ENCODE measurements around the gene ATG16L1.
"Not testable (repeated sequence)": the region's sequence is repeated elsewhere in the genome, so short reads cannot be mapped to it uniquely, and the experiment has no call there.

ATG16L1 gene

GRCh38 chr2:233297076-233297475, 45.6 kb downstream of the ATG16L1 start:
- DNase-seq = no peak

DNA sequence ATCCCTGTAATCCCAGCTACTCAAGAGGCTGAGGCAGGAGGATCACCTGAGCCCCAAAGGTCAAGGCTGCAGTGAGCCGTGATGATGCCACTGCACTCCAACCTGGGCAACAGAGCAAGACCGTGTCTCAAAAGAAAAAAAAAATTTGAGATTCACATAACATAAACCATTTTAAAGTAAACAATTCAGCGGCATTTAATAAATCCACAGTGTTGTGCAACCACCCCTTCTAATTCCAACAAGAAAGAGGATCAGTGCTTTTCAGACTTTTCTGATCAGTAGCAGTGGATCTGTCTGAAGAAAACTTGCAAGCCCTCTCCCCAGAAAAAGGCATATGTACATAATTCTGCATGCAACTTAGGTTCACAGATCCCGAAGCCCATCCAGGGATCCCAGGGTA, 48.9 kb downstream of the ATG16L1 start:
- no peak for DNase-seq

GRCh38 chr2:233301248-233301647, 49.8 kb downstream of the ATG16L1 start:
- DNase-seq = no peak

DNA sequence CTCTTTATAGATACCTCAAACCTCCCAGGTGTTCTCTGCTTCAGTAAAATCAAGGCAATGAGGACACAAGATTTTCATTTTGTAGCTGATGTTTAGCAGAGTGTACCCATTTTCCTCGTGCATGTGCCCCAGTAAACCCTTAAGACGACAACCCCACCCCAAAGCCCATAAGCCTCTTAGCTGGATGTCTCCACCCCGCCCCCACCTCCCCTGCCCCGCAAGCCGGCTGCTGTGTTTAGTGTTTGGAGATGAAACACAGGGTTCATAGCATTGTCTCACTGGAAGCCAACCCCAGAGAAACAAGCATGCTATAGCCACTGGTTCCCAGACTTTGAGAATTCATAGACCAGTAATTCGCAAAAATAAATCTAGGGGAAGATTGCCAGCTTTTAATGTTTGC, 50.3 kb downstream of the ATG16L1 start:
- DNase-seq = no peak

GRCh38 chr2:233303252-233303651, 51.8 kb downstream of the ATG16L1 start:
- DNase-seq = no peak

DNA sequence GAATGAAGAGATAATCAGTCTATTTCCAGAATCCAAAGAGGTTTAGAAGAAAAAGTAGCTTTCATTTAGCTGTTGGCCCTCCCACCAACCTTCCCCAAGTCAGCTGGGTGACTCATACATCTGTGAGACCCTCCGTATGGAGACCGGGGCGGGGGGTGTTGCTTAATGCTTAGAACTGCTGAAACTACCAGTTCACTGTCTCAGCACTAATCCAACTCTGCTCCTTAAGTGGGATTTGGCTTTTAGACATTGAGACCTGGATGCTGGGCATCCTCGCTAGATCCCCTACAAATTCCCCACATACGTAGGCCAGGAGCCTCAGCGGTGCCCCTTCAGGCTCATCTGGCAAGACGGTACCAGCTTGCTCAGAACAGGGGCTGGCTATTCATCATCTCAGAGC, 56.1 kb downstream of the ATG16L1 start, which contains the start of gene SAG:
Gene SAG, plus strand, starts transcription at position 252 of the 400 bp plus-strand sequence. CDS start 1,374 bp downstream, outside the sequence.
- no peak for DNase-seq

- DNase-seq = no peak
Measured at GRCh38 chr2:233311241-233311926, 59.9 kb downstream of the ATG16L1 start.

DNA sequence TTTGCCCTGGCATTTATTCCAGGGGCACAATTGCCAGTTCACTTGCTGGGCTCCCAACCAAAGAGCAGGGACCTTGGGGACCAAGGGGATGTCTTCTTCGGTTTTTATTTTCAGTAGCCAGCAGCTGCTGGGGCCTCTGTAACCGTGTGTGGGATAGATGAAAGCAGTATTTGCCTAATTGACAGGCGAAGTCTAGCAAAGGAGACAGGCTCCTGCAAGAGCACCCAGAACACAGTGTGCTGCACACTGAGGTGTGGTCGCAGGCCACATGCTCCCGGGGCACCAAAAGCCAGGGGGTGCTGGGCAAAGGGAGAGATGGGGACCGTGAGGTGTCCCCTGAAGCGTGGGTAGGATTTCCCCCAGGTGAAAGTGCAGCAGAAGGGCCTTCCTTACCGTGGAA, 61.4 kb downstream of the ATG16L1 start:
- DNase-seq = no peak

DNA sequence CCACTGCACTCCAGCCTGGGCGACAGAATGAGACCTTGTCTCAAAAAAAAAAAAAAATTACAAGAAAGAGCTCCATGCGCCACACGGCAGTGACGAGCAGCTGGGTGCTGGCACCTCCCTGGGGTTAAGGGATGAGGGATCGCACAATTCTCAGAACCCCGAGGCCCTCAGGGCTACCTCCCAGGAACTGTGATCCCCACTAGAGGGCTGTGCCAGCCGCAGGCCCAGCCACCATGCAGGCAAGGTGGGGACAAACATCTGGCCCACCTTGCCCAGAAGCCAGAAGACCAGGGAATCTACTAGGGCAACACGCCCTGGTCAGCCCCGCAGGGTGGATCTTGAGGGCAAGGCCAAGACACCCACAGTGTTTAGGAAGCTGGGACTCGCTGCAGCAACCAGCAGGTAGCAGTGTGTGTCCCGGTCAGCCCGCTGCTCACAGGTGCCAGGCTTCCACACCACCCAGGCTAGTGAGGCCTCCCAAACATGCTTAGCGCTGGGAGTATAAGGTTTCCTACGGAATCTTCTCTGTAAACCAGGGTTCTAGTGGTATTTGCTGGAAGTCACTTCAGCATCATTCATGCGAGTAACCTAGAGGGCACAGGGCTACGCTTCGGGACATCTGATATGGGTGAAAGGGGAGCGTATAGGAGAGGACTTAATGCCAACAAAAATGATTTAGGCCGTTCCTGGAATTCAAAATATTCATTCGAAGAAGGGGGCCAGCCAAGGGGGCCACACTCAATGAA, 62.9 kb downstream of the ATG16L1 start:
- DNase-seq = no peak

- DNase-seq = no peak
Measured at GRCh38 chr2:233317196-233317943, 65.9 kb downstream of the ATG16L1 start.

- DNase-seq = no peak
Measured at GRCh38 chr2:233319256-233319655, 67.8 kb downstream of the ATG16L1 start.

DNA sequence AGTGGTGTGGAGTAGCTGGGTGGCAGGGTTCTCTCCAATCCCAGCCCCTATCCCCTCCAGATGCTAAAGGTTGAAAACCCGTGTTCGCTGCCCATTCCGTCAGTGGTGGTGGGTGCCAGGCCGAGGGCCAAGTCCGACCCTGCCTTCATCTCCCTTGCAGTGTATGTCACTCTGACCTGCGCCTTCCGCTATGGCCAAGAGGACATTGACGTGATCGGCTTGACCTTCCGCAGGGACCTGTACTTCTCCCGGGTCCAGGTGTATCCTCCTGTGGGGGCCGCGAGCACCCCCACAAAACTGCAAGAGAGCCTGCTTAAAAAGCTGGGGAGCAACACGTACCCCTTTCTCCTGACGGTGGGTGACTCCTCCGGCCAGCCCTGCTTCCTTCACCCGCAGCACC, 69.0 kb downstream of the ATG16L1 start:
- DNase-seq = no peak

DNA sequence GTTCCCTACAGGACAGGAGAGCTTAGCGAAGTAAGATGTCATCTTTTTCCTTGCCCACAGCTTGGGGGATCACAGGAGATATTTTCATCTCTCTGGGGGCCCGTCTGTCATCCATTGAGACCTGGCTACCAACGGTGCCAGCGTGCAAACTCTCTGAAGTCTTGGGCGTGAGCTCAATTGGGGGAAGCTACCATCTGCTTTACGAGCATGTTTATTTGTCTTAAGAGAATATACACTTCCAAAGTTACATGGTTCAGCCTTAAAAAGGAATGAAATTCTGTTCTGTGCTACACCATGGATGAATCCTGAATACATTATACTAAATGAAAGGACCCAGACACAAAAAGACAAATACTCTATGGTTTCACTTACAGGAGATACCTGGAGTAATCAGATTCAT, 69.7 kb downstream of the ATG16L1 start:
- no peak for DNase-seq

GRCh38 chr2:233323851-233324250, 72.4 kb downstream of the ATG16L1 start:
- no peak for DNase-seq

DNA sequence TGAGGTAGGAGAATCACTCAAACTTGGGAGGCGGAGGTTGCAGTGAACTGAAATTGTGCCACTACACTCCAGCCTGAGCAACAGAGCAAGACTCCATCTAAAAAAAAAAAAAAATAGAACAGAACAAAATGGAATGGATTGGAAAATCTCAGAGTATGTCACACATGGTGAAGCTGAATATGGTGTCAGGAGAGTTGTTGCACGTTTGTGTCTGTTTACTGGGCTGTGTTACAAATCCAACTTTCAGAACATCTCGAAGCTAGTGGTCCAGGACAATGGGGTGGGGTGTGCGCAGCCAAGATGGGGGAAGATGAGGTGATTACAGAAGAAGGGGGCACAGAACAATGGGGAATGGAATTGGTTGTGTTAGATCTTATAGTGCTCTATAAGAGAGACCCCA, 73.8 kb downstream of the ATG16L1 start:
- DNase-seq = no peak

DNA sequence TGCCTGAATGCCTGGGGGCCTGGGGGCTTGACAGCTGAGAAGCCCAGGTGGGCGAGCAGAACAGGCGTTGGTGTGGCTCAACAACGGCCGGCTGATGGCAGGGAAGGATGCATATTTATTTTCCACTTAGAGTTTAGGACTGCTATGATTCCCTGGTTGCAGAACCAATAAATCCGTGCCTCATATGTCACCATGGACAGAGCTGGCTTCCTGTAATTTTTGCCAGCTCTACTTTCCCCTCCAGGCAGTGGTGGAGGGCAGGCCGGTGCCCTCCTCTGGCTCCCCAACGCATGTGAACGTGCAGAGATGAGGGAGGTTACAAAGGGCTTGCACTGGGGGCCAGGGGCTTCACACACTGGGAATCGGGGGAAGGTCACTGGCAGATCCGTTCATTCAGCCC, 74.3 kb downstream of the ATG16L1 start:
- no peak for DNase-seq

- DNase-seq = no peak
Measured at GRCh38 chr2:233326500-233326899, 75.0 kb downstream of the ATG16L1 start.

- no peak for DNase-seq
Measured at GRCh38 chr2:233328922-233329321, 77.4 kb downstream of the ATG16L1 start.

DNA sequence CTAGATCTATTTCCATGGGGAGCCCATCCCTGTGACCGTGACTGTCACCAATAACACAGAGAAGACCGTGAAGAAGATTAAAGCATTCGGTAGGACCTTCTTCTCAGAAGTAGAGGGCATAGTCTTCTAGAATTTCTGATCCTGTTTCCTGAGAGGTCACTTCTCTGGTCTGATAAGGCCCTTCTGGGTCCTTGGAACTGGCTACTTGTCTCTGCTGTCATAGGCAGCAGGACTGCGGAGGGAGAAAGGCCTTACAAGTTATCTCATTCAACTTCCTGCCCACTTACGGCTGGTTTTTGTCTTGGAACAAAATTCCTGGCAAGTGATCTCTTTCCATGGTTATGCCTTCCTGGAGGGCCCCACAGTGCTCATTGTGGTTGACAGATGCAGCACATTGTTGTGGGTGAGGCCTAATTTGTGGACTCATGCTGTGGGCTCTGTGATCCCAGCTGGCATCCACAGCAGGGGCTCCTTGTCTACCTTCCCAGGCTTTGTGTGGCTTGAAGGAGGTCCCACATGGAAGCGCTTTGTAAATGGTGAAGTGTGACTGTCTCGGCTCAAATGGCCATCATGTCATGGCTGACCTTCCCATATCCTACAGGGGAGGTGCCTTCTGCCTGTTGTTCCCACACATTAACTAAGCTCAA, 78.1 kb downstream of the ATG16L1 start:
- no peak for DNase-seq

DNA sequence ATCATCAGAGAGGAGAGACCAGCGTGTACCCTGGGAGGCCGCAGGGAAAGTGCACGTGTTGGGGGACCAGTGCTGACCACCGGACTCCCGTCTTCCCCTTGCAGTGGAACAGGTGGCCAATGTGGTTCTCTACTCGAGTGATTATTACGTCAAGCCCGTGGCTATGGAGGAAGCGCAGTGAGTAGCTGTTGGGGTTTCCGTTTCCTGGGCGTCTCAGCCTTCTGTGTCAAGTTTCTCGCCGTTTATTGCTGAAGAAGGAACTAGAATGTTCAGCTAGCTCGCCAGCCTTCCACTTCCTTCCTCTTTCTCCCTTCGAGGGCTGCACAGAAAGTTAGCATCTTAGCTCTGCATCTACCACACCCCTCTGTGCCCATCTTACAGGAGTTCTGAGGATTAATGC, 80.1 kb downstream of the ATG16L1 start:
- DNase-seq = no peak

DNA sequence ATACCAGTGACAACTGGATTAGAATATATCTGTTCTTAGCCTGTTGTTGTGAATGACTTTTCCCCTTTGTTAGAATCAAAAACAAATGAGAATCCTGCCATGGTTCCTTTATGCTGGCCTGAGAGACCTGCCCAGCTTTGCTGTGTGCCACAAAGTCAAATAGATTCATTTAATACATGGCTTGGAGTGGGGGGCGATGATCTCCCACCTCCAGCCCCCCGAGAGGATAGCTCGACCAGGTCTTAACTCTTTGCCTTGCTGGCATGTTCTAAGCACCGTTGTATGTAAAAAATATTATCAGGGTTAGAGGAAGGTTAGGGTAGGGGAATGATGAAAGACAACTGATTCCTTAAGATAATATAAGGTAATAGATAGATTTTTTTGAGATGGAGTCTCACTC, 80.7 kb downstream of the ATG16L1 start:
- DNase-seq = no peak

- no peak for DNase-seq
Measured at GRCh38 chr2:233334915-233335314, 83.4 kb downstream of the ATG16L1 start.

DNA sequence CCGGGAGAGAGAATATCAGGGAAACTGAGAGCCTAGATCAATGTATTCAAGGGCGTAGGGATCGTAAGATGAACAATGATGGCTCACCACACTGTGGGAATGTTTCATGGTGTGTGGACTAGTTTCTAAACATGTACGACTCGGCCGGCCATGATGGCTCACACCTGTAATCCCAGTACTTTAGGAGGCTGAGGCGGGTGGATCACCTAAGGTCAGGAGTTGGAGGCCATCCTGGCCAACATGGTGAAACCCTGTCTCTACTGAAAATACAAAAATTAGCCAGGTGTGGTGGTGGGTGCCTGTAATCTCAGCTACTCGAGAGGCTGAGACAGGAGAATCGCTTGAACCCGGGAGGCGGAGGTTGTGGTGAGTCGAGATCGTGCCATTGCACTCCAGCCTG, 84.6 kb downstream of the ATG16L1 start:
- not testable (repeated sequence) for DNase-seq

All from NCI-H1048 (cell line).